K562 (cell line): ENCODE data around the gene ERBB4. TPM values are rescaled to one million over a fixed set of nuclear protein-coding genes. Genes with fewer than 3 reads are reported as not detected.

ENCODE experiments used
- ATAC-seq: fragments of 200-7000 bp; cut with Tn5 transposase; 3 replicates; pipeline ENCODE4 v1.9.1; 2020; ENCODE audit warnings: moderate library complexity
- BruUV-seq: library from RNA; stranded (reverse); fragments of 400-500 nt; replicated peaks from 2 replicates; lab custom pipeline; 2021; lab: Mats Ljungman, UMichigan
- CTCF ChIA-PET: fragments of 300-600 bp; formaldehyde crosslinking; extraction: SDS; loops from one replicate; lab custom pipeline; 2021; ENCODE audit warnings: low intra/inter-chr PET ratio; lab: Yijun Ruan, JAX
- POLR2A ChIA-PET: fragments of 300-600, 350-650 bp; sonication (Branson Sonifier 250); formaldehyde crosslinking; extraction: SDS; loops from one replicate; lab custom pipeline; 2021; ENCODE audit warnings: antibody characterized with exemption, inconsistent platforms; lab: Yijun Ruan, JAX
- DNase-seq, 4 experiments: peaks; one replicate each; pipeline versions ENCODE4 v3.0.0 to v3.0.0-alpha.2; 2011 to 2018; ENCODE audit warnings: low spot score in 3 of 4, mixed read lengths in 3 of 4; ENCODE audit errors: extremely low read depth in 1 of 4
- FAIRE-seq: peaks from 2 replicates; lab custom pipeline; 2011; peaks lifted over from hg19 to GRCh38; lab: Jason Lieb, UNC
- H2AFZ ChIP-seq: 2 replicates; pipeline ENCODE4 v1.6.0; 2011; ENCODE audit warnings: low read depth, low read length, control low read depth, inconsistent platforms
- H3K27ac ChIP-seq: fragments of 200-600 bp; 3 replicates; pipeline ENCODE4 v1.8.0; 2011; ENCODE audit warnings: low read depth, mild to moderate bottlenecking, control low read depth, inconsistent platforms, low read length, moderate library complexity, mixed read lengths; ENCODE audit errors: extremely low read depth
- H3K27me3 ChIP-seq, 2 experiments: fragments of 300-600 bp in 1 of 2; 2 replicates in 1 of 2; 3 replicates in 1 of 2; pipeline versions ENCODE4 v1.6.0 to v1.8.0; 2011; ENCODE audit warnings: inconsistent platforms in 2 of 2, low read length in 2 of 2, mild to moderate bottlenecking in 1 of 2, mixed read lengths in 1 of 2, moderate library complexity in 1 of 2; ENCODE audit not compliant: control insufficient read depth in 2 of 2, insufficient read depth in 2 of 2
- H3K36me3 ChIP-seq: fragments of 300-600 bp; 3 replicates; pipeline ENCODE4 v1.8.0; 2011; ENCODE audit warnings: mild to moderate bottlenecking, low read length, inconsistent platforms; ENCODE audit not compliant: control insufficient read depth, insufficient read depth
- H3K4me1 ChIP-seq, 2 experiments: fragments of 200-600 bp in 1 of 2; replicated peaks in 1 of 2; 2 replicates in 1 of 2; 3 replicates in 1 of 2; pipeline versions ENCODE4 v1.5.1 to v1.8.0; 2011; ENCODE audit warnings: inconsistent platforms in 2 of 2, low read length in 2 of 2, mild to moderate bottlenecking in 1 of 2, mixed read lengths in 1 of 2, moderate library complexity in 1 of 2; ENCODE audit not compliant: control insufficient read depth in 2 of 2, insufficient read depth in 2 of 2
- H3K4me2 ChIP-seq: 2 replicates; pipeline ENCODE4 v1.6.1; 2011; ENCODE audit warnings: low read length, control low read depth, inconsistent platforms, mixed read lengths; ENCODE audit not compliant: insufficient read depth
- H3K4me3 ChIP-seq: fragments of 200-600 bp; sonication (generic), shearing (Covaris generic); 2 replicates; pipeline ENCODE4 v1.5.1; 2016; ENCODE audit warnings: control low read depth, inconsistent platforms
- H3K79me2 ChIP-seq: fragments of 200-600 bp; 3 replicates; pipeline ENCODE4 v1.8.0; 2011; ENCODE audit warnings: low read length, inconsistent platforms; ENCODE audit not compliant: control insufficient read depth, insufficient read depth
- H3K9ac ChIP-seq, 2 experiments: 2 replicates each; pipeline versions ENCODE4 v1.6.0 to v1.6.1; 2011; ENCODE audit warnings: low read depth in 2 of 2, low read length in 2 of 2, control low read depth in 1 of 2, inconsistent platforms in 1 of 2, mild to moderate bottlenecking in 1 of 2, mixed read lengths in 1 of 2; ENCODE audit not compliant: insufficient read depth in 1 of 2
- H3K9me1 ChIP-seq: one replicate; pipeline ENCODE4 v1.6.0; 2011; ENCODE audit warnings: inconsistent platforms, mild to moderate bottlenecking, low read length, moderate library complexity; ENCODE audit not compliant: control insufficient read depth, insufficient read depth
- H3K9me3 ChIP-seq: replicated peaks from 2 replicates; pipeline ENCODE4 v1.5.1; 2011; ENCODE audit warnings: low read depth, low read length, inconsistent platforms; ENCODE audit not compliant: control insufficient read depth, insufficient read depth
- H4K20me1 ChIP-seq: replicated peaks from 2 replicates; pipeline ENCODE4 v1.6.1; 2011; ENCODE audit warnings: low read length, inconsistent platforms, mixed read lengths; ENCODE audit not compliant: control insufficient read depth, insufficient read depth
- GATA2 ChIP-seq: sonication (generic); formaldehyde crosslinking; IDR thresholded peaks from 2 replicates; pipeline ENCODE4 v1.4.0; 2020; ENCODE audit warnings: mild to moderate bottlenecking, missing genetic modification reagents
- HNRNPLL ChIP-seq: fragments of 200-400 bp; formaldehyde crosslinking; IDR thresholded peaks from 2 replicates; pipeline ENCODE4 v1.6.1; 2017; ENCODE audit warnings: low read length, low read depth, mild to moderate bottlenecking; ENCODE audit not compliant: poor library complexity, severe bottlenecking
- ILK ChIP-seq: fragments of 450-650 bp; IDR thresholded peaks from 2 replicates; pipeline ENCODE4 v1.6.1; 2016; ENCODE audit warnings: missing genetic modification characterization, low read depth, mild to moderate bottlenecking, missing compliant biosample characterization, moderate library complexity, borderline replicate concordance
- MAFK ChIP-seq: IDR thresholded peaks from 2 replicates; pipeline ENCODE4 v1.6.1; 2011; ENCODE audit warnings: low read length, improper control_type of control experiment
- NFATC3 ChIP-seq: fragments of 450-650 bp; IDR thresholded peaks from 2 replicates; pipeline ENCODE4 v1.6.1; 2017; ENCODE audit warnings: mild to moderate bottlenecking
- PHB ChIP-seq: fragments of 250-450 bp; sonication (Bioruptor Pico); IDR thresholded peaks from 2 replicates; pipeline ENCODE4 v1.5.0; 2021
- PHF21A ChIP-seq: fragments of 450-650 bp; IDR thresholded peaks from 2 replicates; pipeline ENCODE4 v1.6.1; 2017; ENCODE audit warnings: low read depth, borderline replicate concordance
- PRMT5 ChIP-seq: sonication (generic); formaldehyde crosslinking; IDR thresholded peaks from 2 replicates; pipeline ENCODE4 v1.5.0; 2020; ENCODE audit warnings: missing genetic modification reagents
- TAL1 ChIP-seq: fragments of 450-650 bp; IDR thresholded peaks from 2 replicates; pipeline ENCODE4 v1.6.1; 2016; ENCODE audit warnings: mild to moderate bottlenecking
- TFE3 ChIP-seq: fragments of 450-650 bp; formaldehyde crosslinking; IDR thresholded peaks from 2 replicates; pipeline ENCODE4 v1.4.0; 2020; ENCODE audit warnings: mild to moderate bottlenecking, mixed read lengths
- XRCC5 ChIP-seq: fragments of 200-400 bp; formaldehyde crosslinking; IDR thresholded peaks from 2 replicates; pipeline ENCODE4 v1.6.1; 2017; ENCODE audit warnings: low read depth, mild to moderate bottlenecking, low read length
- ZNF184 ChIP-seq: sonication (generic); formaldehyde crosslinking; IDR thresholded peaks from 2 replicates; pipeline ENCODE4 v1.5.0; 2020; ENCODE audit warnings: missing genetic modification reagents
- ZNF274 ChIP-seq: IDR thresholded peaks from 2 replicates; pipeline ENCODE4 v1.6.1; 2011; ENCODE audit warnings: low read depth, mild to moderate bottlenecking, low read length, moderate library complexity, borderline replicate concordance
- ZNF324 ChIP-seq: fragments of 250-450 bp; sonication (Bioruptor Pico); IDR thresholded peaks from 2 replicates; pipeline ENCODE4 v1.4.0; 2020; ENCODE audit warnings: mild to moderate bottlenecking
- ZNF609 ChIP-seq: sonication (generic); formaldehyde crosslinking; IDR thresholded peaks from 2 replicates; pipeline ENCODE4 v1.8.1; 2023; ENCODE audit warnings: missing genetic modification reagents, mild to moderate bottlenecking, borderline replicate concordance
- WGBS: fragments of 100-300 bp; shearing (Covaris generic); methylation state at CpG from one replicate; pipeline ENCODE4 v1.1.6; 2016; ENCODE audit warnings: low coverage, mixed read lengths; ENCODE audit not compliant: insufficient coverage; ENCODE audit errors: missing lambda C conversion rate; 5-methylcytosine and 5-hydroxymethylcytosine counted together
- in situ Hi-C: fragments of 300-500 bp; cut with MboI; formaldehyde crosslinking; loops from 4 replicates; pipeline ENCODE4 v1.15.0; 2018; ENCODE audit warnings: inconsistent platforms, mixed read lengths
- intact Hi-C: fragments of 100-400 bp; cut with micrococcal nuclease; formaldehyde crosslinking; loops from 2 replicates; pipeline ENCODE4 v1.14.2; 2022
- polyA plus RNA-seq, 8 experiments: library from polyadenylated mRNA; depleted of rRNA in 4 of 8; stranded (reverse) in 5 of 8; unstranded in 3 of 8; fragments of >200 nt; fragmentation: Nextera tagmentation in 2 of 8; fragmentation: Illumina TruSeq in 1 of 8; extraction: Ambion mirVana in 2 of 8; extraction: Trizol in 1 of 8; gene quantifications; 2 replicates each; pipeline versions ENCODE4 v1.2.1 to v1.2.3, GENCODE V29; 2011 to 2014; ENCODE audit warnings: inconsistent platforms in 1 of 8, missing spikeins in 1 of 8
- total RNA-seq, 7 experiments: library from RNA; depleted of rRNA in 6 of 7; stranded (reverse); fragments of >200 nt in 6 of 7; fragmentation: Illumina TruSeq in 2 of 7; extraction: Trizol in 2 of 7; gene quantifications; 2 replicates each; pipeline versions ENCODE4 v1.2.1 to v1.2.3, GENCODE V29; 2011 to 2021; ENCODE audit warnings: low replicate concordance in 1 of 7

The ERBB4 gene
- total and polyA plus RNA-seq, 9 of the 15 experiments (the other 6 are each of a cell fraction or from before 2014, with no cell fraction given): not detected

- TF ChIP-seq GATA2 (CRISPR knock-in tag) (no peak), HNRNPLL (no peak), ZNF609 (CRISPR knock-in tag) (no peak), ZNF324 (CRISPR knock-in tag) (no peak), ZNF274 (no peak)
Measured at GRCh38 chr2:212109217-212109616, 429.4 kb downstream of the ERBB4 start (continued).

GRCh38 chr2:212107989-212108388, 430.6 kb downstream of the ERBB4 start:
- Histone ChIP-seq H3K27ac (no peak overlapping the region), H3K27me3 (no peaks in the 10 kb centered on the region), H3K9me1 (no peaks in the 10 kb centered on the region), H3K9ac (no peak overlapping the region), H4K20me1 (no peaks in the 10 kb centered on the region), H3K4me2 (no peak overlapping the region), H3K9me3 (no peaks in the 10 kb centered on the region), H3K4me1 (no peaks in the 10 kb centered on the region), H3K79me2 (no peaks in the 10 kb centered on the region), H3K36me3 (no peaks in the 10 kb centered on the region), H2AFZ (no peak overlapping the region), H3K4me3 (no peak overlapping the region)
- CTCF ChIA-PET: no interaction called here
- intact Hi-C loops: no loop called here
- in situ Hi-C loops: no loop called here
- FAIRE-seq (no peak), ATAC-seq (no peak), DNase-seq (no peak)
- WGBS: 0% methylated on average over 2 of the region's 2 CpGs
- POLR2A ChIA-PET: no interaction called here
- BruUV-seq: no TSS peak
- TF ChIP-seq ZNF184 (CRISPR knock-in tag) (no peak), PHF21A (no peak), TFE3 (CRISPR knock-in tag) (no peak), PRMT5 (CRISPR knock-in tag) (no peak), NFATC3 (no peak), TAL1 (no peak), PHB (CRISPR knock-in tag) (no peak), ILK (tag) (no peak), XRCC5 (no peak), MAFK (no peak)
